Cardiac muscle cell (in vitro differentiated cells and primary cell): ENCODE results near the gene BAAT. TPM values are rescaled to one million over a fixed set of nuclear protein-coding genes. Genes with fewer than 3 reads are reported as not detected.

ENCODE experiments used
- DNase-seq, 2 donors: peaks; one replicate each; pipeline versions ENCODE4 v3.0.0 to v3.0.0-alpha.2; 2010 to 2017; ENCODE audit warnings: low read depth in 1 of 2, low spot score in 1 of 2
- H3K27ac ChIP-seq: fragments of 200-600 bp; sonication (generic); 2 replicates; pipeline ENCODE4 v1.5.1; 2016
- H3K27me3 ChIP-seq: fragments of 200-600 bp; sonication (generic); 2 replicates; pipeline ENCODE4 v1.6.0; 2016; ENCODE audit warnings: control low read depth
- H3K36me3 ChIP-seq: fragments of 200-600 bp; sonication (generic); 2 replicates; pipeline ENCODE4 v1.5.1; 2016; ENCODE audit warnings: control low read depth
- H3K4me1 ChIP-seq: fragments of 200-600 bp; sonication (generic); 2 replicates; pipeline ENCODE4 v1.8.1; 2017; ENCODE audit warnings: low read depth, mild to moderate bottlenecking, mixed run types
- H3K4me3 ChIP-seq: fragments of 200-600 bp; sonication (generic); 2 replicates; pipeline ENCODE4 v1.5.1; 2016; ENCODE audit warnings: mild to moderate bottlenecking
- H3K9me3 ChIP-seq: fragments of 200-600 bp; sonication (generic); 2 replicates; pipeline ENCODE4 v1.5.1; 2017; ENCODE audit warnings: low read depth, mild to moderate bottlenecking, control low read depth
- polyA plus RNA-seq: library from polyadenylated mRNA; unstranded; fragments of >200 nt; fragmentation: Nextera tagmentation; extraction: Ambion mirVana; gene quantifications from 2 replicates; pipeline ENCODE4 v1.2.1, GENCODE V29; 2016
- total RNA-seq: library from RNA; depleted of rRNA; stranded (reverse); fragments of >200 nt; gene quantifications from 2 replicates; pipeline ENCODE4 v1.2.3, GENCODE V29; 2016
- TF ChIP-seq, protein P1 (sequence below): IDR thresholded peaks from 2 replicates; pipeline ENCODE4 v1.5.1; 2012; ENCODE audit warnings: low read depth, mild to moderate bottlenecking, low read length

BAAT gene
- total and polyA plus RNA-seq, 2 experiments from 2014 or later = not detected

DNA sequence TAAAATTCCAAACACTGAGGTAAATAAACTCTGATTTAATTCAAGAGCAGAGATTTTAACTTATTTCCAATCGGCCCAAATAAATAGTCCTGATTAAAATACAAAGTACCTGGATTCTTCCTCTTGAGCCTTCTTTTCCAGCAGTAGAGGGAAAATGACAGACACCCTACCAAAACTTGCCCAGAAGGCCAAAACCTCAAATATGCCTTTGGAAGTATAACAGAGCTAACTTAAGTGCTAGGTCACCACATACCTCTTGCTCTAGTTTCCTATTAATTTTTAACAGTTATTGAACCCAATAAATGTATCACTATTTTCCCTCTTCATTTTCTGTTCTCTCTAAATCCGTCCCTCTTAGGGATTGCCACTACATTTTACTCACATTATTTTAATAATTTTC is 1.4 kb downstream of the BAAT start:
- no peaks in the 10 kb centered on the region for H3K4me1 ChIP-seq
- no peaks in the 10 kb centered on the region for H3K27me3 ChIP-seq
- H3K36me3 ChIP-seq = peaks cover 4% of the 10 kb centered on the region
- no peak overlapping the region for H3K27ac ChIP-seq
- no peak for DNase-seq
- TF ChIP-seq, protein P1, sequence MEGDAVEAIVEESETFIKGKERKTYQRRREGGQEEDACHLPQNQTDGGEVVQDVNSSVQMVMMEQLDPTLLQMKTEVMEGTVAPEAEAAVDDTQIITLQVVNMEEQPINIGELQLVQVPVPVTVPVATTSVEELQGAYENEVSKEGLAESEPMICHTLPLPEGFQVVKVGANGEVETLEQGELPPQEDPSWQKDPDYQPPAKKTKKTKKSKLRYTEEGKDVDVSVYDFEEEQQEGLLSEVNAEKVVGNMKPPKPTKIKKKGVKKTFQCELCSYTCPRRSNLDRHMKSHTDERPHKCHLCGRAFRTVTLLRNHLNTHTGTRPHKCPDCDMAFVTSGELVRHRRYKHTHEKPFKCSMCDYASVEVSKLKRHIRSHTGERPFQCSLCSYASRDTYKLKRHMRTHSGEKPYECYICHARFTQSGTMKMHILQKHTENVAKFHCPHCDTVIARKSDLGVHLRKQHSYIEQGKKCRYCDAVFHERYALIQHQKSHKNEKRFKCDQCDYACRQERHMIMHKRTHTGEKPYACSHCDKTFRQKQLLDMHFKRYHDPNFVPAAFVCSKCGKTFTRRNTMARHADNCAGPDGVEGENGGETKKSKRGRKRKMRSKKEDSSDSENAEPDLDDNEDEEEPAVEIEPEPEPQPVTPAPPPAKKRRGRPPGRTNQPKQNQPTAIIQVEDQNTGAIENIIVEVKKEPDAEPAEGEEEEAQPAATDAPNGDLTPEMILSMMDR = no peak
- H3K9me3 ChIP-seq = no peaks in the 10 kb centered on the region
- H3K4me3 ChIP-seq = no peak overlapping the region

DNA sequence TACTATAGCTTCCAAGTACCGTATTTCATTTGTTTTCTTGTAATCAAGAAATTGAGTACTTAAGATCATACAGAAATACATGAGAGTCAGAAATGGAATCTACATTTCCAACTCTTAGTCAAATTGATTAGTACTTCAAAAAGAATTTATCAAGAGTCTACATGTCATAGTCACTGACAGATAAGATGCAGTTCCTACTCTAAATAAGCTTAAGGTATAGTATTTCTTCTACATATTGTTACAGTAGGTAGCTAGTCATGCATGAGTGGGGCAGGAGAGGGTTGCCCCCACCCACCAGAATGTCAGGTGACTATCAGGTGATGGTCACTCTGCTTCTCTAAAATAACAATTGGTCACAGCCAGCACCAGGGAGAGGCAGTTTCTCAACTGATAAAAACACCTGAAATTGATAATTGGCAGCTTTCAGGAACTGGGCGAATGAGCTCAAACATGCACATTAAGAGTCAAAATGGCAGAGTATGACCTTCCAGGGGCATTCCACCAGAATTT is 2.9 kb downstream of the BAAT start:
- Histone ChIP-seq H3K4me1 (no peaks in the 10 kb centered on the region), H3K4me3 (no peak overlapping the region), H3K27ac (no peak overlapping the region), H3K27me3 (no peaks in the 10 kb centered on the region), H3K9me3 (no peaks in the 10 kb centered on the region), H3K36me3 (no peaks in the 10 kb centered on the region)
- TF ChIP-seq, protein P1 = no peak
- DNase-seq = no peak

DNA sequence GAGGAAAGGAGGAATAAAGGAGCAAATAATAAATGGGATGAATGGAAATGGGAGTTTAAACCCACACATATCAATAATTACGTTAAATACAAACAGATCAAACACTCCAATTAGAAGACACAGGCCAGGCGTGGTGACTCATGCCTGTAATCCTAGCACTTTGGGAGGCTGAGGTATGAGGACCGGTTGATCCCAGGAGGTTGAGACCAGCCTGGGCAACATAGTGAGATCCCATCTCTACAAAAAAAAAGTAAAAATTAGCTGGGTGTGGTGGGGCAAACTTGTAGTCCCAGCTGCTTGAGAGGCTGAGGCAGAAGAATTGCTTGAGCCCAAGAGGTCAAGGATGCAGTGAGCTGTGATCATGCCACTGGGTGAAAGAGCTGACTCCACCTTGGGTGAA is 3.7 kb downstream of the BAAT start:
- H3K27me3 ChIP-seq = no peaks in the 10 kb centered on the region
- H3K4me3 ChIP-seq = no peak overlapping the region
- no peaks in the 10 kb centered on the region for H3K9me3 ChIP-seq
- H3K4me1 ChIP-seq = no peaks in the 10 kb centered on the region
- no peaks in the 10 kb centered on the region for H3K36me3 ChIP-seq
- no peak overlapping the region for H3K27ac ChIP-seq
- TF ChIP-seq, protein P1 = no peak
- DNase-seq = no peak

DNA sequence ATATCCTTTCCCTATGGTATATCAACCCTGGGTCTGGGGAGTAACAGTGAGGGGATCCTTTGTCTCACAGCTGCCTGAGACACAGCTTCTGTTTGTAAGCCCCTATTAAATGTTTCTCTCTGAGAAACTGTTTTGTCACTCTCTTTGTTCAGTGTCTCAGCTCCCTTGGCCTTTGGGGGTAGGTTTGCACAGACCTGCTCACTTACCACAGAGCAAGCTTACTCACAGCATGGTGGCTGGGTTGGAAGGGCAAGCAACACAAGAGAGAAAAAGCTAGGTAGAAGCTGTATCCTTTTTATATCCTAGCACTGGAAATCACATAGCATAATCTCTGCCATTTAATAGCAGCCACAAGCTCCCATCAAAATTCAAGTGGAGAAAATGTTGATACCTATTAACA is 4.5 kb downstream of the BAAT start:
- TF ChIP-seq, protein P1 = no peak

DNA sequence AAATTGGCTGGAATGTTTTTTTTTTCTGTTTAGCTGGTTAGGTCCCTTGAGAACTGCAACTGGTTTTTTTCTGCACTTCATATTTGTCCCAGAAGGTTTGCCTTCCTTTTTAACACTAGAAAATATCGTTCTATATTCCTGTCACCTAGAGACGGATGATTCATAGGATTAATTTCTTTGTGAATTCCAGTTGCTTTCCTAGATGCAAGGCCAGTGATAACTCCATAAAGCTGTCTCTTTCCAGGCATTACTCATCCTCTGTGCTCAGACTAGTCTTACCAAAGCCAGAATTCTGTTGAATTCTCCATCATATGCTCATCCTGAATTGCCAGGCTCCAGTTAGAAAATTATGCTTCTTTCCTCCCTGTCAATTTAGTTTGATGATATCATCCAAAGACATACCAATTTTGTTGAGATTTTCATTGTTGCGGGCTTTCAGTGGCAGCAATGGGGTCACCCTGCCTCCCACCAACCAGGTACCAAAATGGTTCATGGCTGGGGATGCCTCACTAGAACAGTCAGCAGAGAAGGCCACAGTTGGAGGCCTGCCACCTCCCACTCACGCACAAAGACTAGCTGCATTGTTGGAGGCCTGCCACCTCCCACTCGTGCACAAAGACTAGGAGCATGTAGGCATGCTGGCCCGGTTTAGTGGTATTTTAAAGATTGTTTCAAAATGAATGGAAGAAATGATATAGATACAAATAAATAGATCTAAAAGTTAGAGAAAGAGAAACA is 8.5 kb downstream of the BAAT start:
- no peaks in the 10 kb centered on the region for H3K4me1 ChIP-seq
- H3K9me3 ChIP-seq = no peaks in the 10 kb centered on the region
- DNase-seq = peak in 1 of 2 donors; percentile 83
- no peaks in the 10 kb centered on the region for H3K36me3 ChIP-seq
- H3K27ac ChIP-seq = no peak overlapping the region
- TF ChIP-seq, protein P1 = no peak
- no peak overlapping the region for H3K4me3 ChIP-seq
- H3K27me3 ChIP-seq = no peaks in the 10 kb centered on the region

More for the DNA sequence above, 4.5 kb downstream of the BAAT start:
- Histone ChIP-seq H3K9me3 (no peaks in the 10 kb centered on the region), H3K27me3 (no peaks in the 10 kb centered on the region), H3K36me3 (no peaks in the 10 kb centered on the region), H3K4me1 (no peaks in the 10 kb centered on the region), H3K27ac (no peak overlapping the region), H3K4me3 (no peak overlapping the region)
- DNase-seq = no peak
